Gastrocnemius medialis (tissue), 4 donors: ENCODE results near the gene THSD7A. TPM values are rescaled to one million over a fixed set of nuclear protein-coding genes. Genes with fewer than 3 reads are reported as not detected.

Experiments
- ATAC-seq, 2 donors: fragments of 150-250 bp; one replicate each; pipeline ENCODE4 v1.9.1; 2016
- DNase-seq, 2 donors: peaks; one replicate each; pipeline ENCODE4 v3.0.0-alpha.2; 2019
- H3K27ac ChIP-seq, 4 donors: fragments of 200-600 bp; sonication (generic); 1 replicate in 1 of 4; 2 replicates in 3 of 4; pipeline ENCODE4 v1.5.1; 2016 to 2018; ENCODE audit warnings: mild to moderate bottlenecking in 2 of 4, moderate library complexity in 1 of 4
- H3K27me3 ChIP-seq, 3 donors: fragments of 200-600 bp; sonication (generic) in 2 of 3; 1 replicate in 1 of 3; 2 replicates in 2 of 3; pipeline versions ENCODE4 v1.5.1 to v1.6.0; 2016 to 2019; ENCODE audit warnings: mild to moderate bottlenecking in 1 of 3, moderate library complexity in 1 of 3
- H3K36me3 ChIP-seq, 2 donors: fragments of 200-600 bp; sonication (generic) in 1 of 2; one replicate each; pipeline ENCODE4 v1.5.1; 2017 to 2018
- H3K4me1 ChIP-seq, 2 donors: fragments of 200-600 bp; sonication (generic) in 1 of 2; one replicate each; pipeline ENCODE4 v1.5.1; 2016 to 2017; ENCODE audit warnings: mild to moderate bottlenecking in 2 of 2
- H3K4me3 ChIP-seq, 4 donors: fragments of 200-600 bp; sonication (generic) in 3 of 4; 1 replicate in 1 of 4; 2 replicates in 3 of 4; pipeline ENCODE4 v1.5.1; 2016 to 2019; ENCODE audit warnings: mild to moderate bottlenecking in 2 of 4
- H3K9me3 ChIP-seq, 3 donors: fragments of 200-600 bp; sonication (generic) in 2 of 3; 1 replicate in 1 of 3; 2 replicates in 2 of 3; pipeline ENCODE4 v1.5.1; 2016 to 2019
- POLR2A ChIP-seq, 2 donors: fragments of 450-650 bp; IDR thresholded peaks; one replicate each; pipeline ENCODE4 v1.6.1; 2017; ENCODE audit warnings: antibody characterized with exemption in 2 of 2, mild to moderate bottlenecking in 2 of 2, moderate library complexity in 2 of 2
- in situ Hi-C, 4 donors: fragments of 200-750 bp; cut with MboI; loops; one replicate each; pipeline versions ENCODE4 v1.15.0 to v1.8.0; 2017; ENCODE audit warnings: low sequenced_read_pairs in 4 of 4
- intact Hi-C: fragments of 100-400 bp; cut with DNase I; formaldehyde crosslinking; loops from one replicate; pipeline ENCODE4 v1.15.1; 2023; ENCODE audit warnings: low total_unique reads
- total RNA-seq, 4 donors: library from RNA; depleted of rRNA; stranded (reverse); fragments of >200 nt; gene quantifications; one replicate each; pipeline versions ENCODE4 v1.1.0 to v1.2.3, GENCODE V29; 2016
- TF ChIP-seq, protein P1 (sequence below), 5 experiments: fragments of 450-650 bp in 3 of 5; fragments of 200-600 bp in 2 of 5; sonication (generic) in 2 of 5; IDR thresholded peaks in 4 of 5; conservative IDR thresholded peaks in 1 of 5; 1 replicate in 4 of 5; 2 replicates in 1 of 5; pipeline ENCODE4 v1.5.1; 2016 to 2019; ENCODE audit warnings: antibody characterized with exemption in 5 of 5, mild to moderate bottlenecking in 3 of 5, moderate library complexity in 3 of 5

THSD7A gene
- total RNA-seq, 4 donors from 2014 or later: 0.36 to 0.78 (median 0.66) TPM

DNA sequence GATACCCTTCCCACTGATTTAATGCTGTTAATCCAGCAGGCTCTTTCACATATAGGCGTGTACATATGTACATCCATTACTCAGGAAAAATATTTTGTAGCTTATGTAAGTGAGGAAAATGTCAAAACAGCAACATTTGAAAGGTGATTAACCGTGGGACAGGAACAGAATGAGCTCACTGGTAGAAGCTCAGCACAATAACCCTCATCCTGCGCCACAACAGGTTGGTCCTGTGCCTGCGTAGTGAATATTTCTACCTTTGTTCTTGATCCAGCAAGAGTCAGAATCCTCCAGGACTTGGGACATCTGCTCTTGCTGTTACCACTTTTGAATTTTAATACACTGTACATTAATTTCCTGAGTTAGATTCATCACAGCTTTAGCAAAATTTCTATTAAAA, 359.4 kb downstream of the THSD7A start:
- Histone ChIP-seq H3K9me3 (no peaks in the 10 kb centered on the region), H3K4me1 (no peaks in the 10 kb centered on the region)
- DNase-seq: no peak

DNA sequence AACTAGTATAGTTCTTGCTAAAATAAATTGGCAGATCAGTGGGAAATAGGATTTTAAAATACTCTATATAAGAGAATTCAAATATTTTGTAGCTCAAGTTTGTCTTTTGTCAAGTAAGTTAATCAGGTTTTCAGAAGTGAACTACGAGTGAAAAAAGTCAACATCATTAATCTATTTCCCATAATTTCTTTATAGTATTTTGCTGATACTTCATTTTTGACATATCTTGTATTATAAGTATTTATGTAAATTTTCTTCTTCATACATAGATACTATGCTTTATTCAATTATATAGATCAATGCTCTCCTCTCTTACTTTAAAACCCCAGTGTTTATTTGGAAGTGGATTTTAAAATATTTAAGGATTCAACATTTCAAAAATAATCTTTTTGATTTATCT, 360.7 kb downstream of the THSD7A start:
- Histone ChIP-seq H3K36me3 (no peaks in the 10 kb centered on the region), H3K9me3 (no peaks in the 10 kb centered on the region), H3K4me3 (no peak overlapping the region), H3K27me3 (no peaks in the 10 kb centered on the region), H3K27ac (no peak overlapping the region), H3K4me1 (no peaks in the 10 kb centered on the region)
- no peak for TF ChIP-seq POLR2A (IDR thresholded peaks at IDR 0.05)
- TF ChIP-seq, protein P1, sequence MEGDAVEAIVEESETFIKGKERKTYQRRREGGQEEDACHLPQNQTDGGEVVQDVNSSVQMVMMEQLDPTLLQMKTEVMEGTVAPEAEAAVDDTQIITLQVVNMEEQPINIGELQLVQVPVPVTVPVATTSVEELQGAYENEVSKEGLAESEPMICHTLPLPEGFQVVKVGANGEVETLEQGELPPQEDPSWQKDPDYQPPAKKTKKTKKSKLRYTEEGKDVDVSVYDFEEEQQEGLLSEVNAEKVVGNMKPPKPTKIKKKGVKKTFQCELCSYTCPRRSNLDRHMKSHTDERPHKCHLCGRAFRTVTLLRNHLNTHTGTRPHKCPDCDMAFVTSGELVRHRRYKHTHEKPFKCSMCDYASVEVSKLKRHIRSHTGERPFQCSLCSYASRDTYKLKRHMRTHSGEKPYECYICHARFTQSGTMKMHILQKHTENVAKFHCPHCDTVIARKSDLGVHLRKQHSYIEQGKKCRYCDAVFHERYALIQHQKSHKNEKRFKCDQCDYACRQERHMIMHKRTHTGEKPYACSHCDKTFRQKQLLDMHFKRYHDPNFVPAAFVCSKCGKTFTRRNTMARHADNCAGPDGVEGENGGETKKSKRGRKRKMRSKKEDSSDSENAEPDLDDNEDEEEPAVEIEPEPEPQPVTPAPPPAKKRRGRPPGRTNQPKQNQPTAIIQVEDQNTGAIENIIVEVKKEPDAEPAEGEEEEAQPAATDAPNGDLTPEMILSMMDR (IDR thresholded peaks at IDR 0.05 in 4 of 5, conservative IDR thresholded peaks at IDR 0.05 in 1 of 5): no peak
- in situ Hi-C loops: no loop called here
- ATAC-seq: no peak
- DNase-seq: no peak
- intact Hi-C loops: no loop called here

More for the DNA sequence above, 359.4 kb downstream of the THSD7A start:
- in situ Hi-C loops (no loop called here), intact Hi-C loops (no loop called here)
- Histone ChIP-seq H3K27ac (no peak overlapping the region), H3K4me3 (no peak overlapping the region), H3K36me3 (no peaks in the 10 kb centered on the region), H3K27me3 (no peaks in the 10 kb centered on the region)
- no peak for TF ChIP-seq POLR2A (IDR thresholded peaks at IDR 0.05)
- TF ChIP-seq, protein P1 (IDR thresholded peaks at IDR 0.05 in 4 of 5, conservative IDR thresholded peaks at IDR 0.05 in 1 of 5): no peak
- ATAC-seq: no peak

DNA sequence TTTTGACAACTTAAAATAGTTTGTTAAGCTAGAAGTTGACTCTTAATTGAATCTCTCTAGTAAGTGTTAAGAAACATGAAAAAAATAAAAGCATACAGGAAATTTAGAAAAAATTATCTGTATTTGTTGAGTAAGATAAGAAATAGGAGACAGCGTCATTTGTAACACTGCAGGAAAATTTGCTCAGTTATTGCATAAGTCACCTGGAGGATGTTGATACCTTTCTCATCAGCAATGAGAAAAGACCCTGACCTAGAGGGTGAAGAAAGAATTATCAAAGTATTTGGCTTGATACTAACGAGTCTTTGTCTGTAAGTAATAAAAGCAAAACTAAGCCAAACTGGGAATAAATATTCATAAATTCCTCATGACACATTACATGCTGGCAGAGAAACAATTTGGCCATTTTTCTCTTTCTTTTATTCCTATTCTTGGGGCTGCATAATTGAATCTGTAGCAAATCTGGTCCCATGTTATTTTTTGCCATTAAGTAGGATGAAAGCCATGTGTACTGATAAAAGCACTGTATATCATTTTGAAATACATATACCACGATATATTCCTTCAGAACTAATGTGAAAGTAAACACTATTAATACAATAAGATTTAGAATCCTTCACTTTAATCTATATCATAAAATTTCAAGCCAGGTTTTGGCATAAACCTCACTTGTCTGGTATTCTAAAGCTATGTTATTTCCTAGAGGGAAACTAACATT, 362.8 kb downstream of the THSD7A start:
- H3K27ac ChIP-seq: no peak overlapping the region
- in situ Hi-C loops (no loop called here), intact Hi-C loops (no loop called here)
- no peaks in the 10 kb centered on the region for H3K9me3 ChIP-seq
- no peaks in the 10 kb centered on the region for H3K4me1 ChIP-seq
- H3K27me3 ChIP-seq: no peaks in the 10 kb centered on the region
- DNase-seq (no peak), ATAC-seq (no peak)
- TF ChIP-seq POLR2A (IDR thresholded peaks at IDR 0.05): no peak
- TF ChIP-seq, protein P1 (IDR thresholded peaks at IDR 0.05 in 4 of 5, conservative IDR thresholded peaks at IDR 0.05 in 1 of 5): no peak
- no peak overlapping the region for H3K4me3 ChIP-seq
- H3K36me3 ChIP-seq: no peaks in the 10 kb centered on the region

DNA sequence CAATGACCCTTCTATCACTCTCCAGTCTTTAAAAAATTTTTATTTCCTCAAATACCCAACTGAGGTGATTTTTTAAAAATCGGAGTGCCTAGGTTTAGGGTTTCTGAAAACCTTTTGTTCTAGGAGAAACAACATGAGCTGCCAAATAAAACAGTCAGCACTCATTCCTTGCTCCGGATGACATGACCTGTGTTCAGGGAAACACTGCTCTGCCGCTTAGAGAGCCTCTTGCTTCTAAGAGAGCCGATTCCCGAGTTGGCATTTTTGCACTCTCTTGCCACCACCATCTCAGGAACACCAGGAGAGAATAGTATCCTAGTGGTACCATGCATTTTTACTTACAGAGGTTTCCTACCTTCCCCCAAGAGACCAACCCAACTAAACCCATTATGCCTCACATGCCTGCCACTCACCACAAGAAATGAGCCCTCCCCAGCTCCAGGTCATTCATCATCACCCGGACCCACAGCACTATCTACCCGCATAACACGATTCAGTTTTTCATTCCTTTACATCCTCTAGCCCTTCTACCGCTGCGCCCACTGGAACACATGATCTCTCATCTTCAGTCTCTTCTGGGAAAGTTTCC, 365.4 kb downstream of the THSD7A start:
- DNase-seq: no peak
- ATAC-seq: no peak
- no peaks in the 10 kb centered on the region for H3K4me1 ChIP-seq
- H3K4me3 ChIP-seq: no peak overlapping the region
- H3K27me3 ChIP-seq: no peaks in the 10 kb centered on the region
- no peak for TF ChIP-seq POLR2A (IDR thresholded peaks at IDR 0.05)
- TF ChIP-seq, protein P1 (IDR thresholded peaks at IDR 0.05 in 4 of 5, conservative IDR thresholded peaks at IDR 0.05 in 1 of 5): no peak
- H3K36me3 ChIP-seq: no peaks in the 10 kb centered on the region
- H3K27ac ChIP-seq: no peak overlapping the region
- no peaks in the 10 kb centered on the region for H3K9me3 ChIP-seq
- intact Hi-C loops: no loop called here
- in situ Hi-C loops: no loop called here
